GM18519 (cell line): ENCODE measurements around the gene RCAN2.

ENCODE experiments used
- ATAC-seq: cut with Tn5 transposase; IDR thresholded peaks from one replicate; pipeline ENCODE4 v1.9.1; 2021; ENCODE audit warnings: mild to moderate bottlenecking, moderate library complexity; ENCODE audit not compliant: unreplicated experiment, low FRiP score

Gene RCAN2

DNA sequence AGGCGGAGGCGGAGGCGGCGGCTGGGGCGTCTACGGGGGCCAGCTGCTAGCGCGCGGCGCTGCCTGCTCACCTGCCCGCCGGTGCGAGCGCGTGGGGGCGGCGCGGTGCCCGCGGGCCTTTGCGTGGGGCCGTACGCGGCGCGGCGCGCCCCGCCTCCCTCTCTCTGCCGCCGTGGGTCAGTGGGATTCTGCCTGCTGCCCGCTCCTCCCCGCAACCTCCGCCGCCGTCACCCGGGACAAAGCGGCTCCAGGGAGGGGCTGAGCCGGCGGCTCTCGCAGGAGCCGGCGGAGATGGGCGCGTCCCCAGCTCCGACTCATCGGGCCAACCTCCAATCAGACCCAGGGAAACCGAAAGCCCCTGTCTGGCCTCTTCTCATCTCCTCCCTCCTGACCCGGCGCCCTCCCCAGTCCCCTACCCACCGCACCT is at the start of gene RCAN2:
TSS of gene RCAN2 (minus strand) at position 249 of the 427 bp plus-strand sequence.
- ATAC-seq: peak; percentile 53

DNA sequence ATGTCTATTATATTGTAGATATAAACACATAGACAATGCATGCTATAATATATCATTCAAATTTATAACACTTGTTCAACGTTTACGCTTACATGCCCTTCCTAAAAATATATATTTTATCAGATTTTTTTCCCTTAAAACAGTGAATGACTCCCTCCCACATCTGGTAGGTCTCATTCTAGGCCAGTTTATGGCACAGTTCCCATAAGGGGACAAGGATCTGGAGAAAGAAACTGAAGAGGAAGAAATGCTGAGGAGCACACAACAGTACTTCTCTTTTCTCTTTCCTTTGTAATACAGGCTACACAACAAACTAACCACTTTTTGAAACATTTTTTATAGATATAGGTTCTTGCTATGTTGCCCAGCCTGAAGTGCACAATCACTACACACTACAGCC is 48.6 kb upstream of the RCAN2 start:
- no peak for ATAC-seq

DNA sequence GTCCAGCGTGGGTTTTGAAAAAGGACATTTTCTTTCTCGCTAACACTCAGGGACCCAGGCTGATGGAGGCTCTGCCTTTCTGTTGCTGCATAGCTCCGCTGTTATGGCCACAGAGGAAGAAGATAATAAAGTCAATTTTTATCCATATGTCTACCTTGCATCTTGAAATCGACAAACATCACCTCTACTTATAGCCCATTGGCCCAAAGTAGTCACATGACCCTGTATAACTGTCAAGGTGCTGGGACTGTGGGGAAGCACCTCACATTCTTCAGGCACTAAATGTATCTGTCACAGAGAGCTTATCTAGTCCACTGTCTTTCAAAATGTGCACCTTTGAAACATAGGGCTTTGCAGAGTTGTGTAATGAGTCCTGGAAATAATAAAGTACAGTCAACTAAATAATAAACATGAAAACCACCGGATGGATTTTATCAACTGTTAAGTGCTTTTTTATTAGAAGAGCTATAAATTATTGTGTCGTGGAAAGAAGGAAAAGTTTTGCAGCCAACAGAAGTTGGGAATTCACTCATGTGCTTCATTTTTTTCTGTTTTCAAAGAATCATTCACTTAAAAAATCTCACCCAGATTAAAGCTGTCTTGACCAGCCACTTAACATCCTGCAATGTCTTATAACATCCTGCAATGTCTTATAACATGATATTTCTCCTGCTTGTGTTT is 47.7 kb upstream of the RCAN2 start:
- no peak for ATAC-seq

DNA sequence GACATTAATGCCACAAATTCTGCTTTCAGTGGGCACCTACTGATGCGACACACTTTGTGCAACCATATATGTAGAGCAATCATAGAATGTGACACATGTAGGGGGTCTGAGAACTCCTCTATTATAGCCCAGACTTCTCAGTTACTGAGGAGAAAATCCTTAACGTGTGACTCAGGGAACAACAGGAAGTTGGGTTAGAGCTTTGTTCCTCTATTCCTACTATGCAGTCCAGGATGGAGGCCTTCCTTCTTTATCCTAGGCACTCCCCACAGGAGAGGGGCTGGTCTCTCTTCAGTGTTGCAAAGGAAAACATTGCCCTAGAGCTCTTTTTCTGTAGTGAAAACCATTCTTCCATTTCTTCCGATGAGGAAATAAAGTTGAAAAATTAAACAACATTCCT is 39.6 kb upstream of the RCAN2 start:
- no peak for ATAC-seq

DNA sequence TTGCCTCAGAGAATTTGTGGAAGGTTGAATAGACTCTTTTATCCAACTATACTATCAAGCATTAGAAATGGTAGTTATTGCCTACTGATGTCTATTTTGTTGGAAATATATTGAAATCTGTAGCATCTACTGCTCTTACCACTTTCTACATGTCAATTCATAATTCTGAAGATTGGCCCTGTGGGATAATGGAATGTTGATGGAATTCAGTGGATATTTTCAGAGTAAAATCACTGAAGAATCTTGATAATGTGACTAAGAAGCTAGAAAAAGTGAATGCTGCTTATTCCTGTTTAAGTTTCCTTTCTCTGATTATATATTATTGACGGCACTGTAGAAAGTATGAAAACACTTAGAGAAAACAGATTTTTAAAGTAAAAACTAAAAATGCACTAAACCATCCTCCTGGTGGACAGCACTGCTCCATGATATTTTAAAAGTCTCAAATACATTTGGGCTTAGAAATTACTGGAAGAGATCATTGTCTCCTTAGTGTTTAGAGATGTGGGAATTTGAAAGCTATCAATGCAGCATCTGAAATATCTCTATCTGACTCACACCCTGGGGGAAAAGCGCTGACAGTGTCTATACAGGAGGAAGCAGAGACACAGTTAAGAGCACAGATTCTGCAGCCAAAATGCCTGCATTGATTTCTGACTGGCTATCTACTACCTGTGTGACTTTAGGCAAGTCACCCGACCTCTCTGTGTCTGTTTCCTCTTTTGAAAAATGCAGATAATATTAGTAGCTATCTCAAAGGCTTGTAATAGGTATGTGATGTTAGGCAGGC is 37.9 kb upstream of the RCAN2 start:
- ATAC-seq: no peak

DNA sequence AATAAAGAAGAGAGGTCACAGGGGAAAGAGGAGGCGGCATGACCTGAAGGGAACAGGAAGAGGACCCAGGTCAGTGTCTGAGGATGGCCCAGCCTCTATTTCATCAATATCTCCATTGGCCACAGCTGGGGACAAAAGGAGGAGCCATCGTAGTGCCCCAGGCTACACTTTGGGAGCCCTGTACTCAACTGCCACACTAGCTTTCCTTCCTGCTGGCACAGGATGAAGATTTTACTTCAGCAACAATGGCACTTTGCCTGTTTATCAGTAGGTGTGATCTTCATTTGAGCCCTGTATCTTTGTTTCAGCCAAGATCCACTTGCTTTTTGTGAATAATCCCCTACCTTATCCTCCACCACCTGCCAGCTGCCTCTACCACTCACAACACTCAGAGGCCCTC is 35.4 kb upstream of the RCAN2 start:
- no peak for ATAC-seq

DNA sequence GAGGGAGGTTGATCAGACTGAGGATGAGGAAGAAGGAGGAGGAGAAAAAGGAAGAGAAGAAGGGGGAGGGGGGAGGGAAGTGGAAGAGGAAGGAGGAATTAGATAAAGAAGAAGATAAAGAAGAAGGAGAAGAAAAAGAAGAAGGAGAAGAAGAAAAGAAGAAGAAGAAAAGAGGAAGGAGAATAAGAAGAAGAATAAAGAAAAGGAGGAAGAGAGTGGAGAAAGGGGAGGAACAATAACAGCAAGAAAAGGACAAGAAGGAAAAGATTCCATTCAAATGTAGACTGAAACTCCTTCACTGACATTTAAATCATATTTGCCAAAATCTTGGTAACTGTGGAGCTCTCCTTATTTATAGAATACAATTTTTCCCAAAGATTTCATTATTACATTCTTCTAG is 34.3 kb upstream of the RCAN2 start:
- ATAC-seq: no peak

DNA sequence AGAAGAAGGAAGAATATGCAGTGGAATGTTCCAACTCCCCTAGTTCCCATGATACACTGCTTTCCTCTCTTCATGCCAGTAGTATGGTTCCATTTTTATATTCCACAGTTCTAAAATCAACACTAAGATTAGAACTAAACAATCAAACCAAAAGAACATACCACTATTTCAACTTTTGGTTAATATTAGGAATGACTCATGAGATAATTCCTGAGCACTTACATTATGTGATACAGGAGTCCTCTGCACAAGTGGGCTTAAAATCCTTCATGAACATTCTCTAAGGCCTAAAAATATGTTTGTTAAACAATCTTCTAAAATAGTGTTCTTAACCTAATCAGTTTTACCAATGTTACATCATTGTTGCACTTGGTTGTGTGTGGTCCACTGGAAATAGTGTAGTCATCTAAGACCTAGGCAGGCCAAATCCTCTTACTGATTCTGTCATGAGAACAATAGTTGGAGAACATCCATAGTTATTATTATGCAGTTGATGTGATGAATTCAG is 30.3 kb upstream of the RCAN2 start:
- ATAC-seq: no peak

DNA sequence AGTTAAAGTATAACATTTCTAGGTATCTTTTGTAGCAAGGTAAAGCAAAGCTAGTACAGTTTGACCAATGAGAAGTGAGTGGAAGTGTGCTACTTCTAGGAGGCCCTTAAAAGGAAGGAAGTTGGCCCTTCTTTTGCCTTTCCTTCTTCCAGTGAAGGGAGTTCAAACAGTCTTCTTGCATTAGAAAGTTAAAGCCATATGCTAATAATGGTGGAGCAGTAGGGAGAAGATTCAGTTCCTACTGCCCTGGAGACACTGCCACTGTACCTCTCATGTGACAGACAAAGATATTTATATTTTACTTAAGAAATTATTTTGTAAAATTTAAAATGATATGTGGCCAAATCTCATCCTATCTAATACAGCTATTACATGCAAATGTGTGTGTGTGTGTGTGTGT is 26.0 kb upstream of the RCAN2 start:
- no peak for ATAC-seq

DNA sequence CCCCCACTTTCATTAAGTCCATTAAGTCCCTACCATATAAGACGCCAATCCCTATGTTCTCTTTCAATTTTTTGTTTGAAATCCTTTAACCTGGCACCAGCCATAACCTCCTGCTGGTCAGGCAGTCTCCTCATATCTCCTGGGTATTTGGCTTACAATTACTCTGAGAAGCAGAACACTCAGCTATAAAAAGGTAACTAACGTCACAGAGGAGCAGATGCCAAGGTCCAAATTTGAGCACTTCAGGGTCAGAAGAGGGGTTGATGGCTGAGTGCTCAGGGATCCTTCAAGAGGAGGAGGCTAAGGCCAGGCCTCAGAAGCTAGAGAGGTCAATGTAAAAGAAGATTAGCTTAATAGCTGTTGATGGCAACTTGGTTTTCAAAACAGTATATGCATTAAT is 22.3 kb upstream of the RCAN2 start:
- ATAC-seq: no peak

DNA sequence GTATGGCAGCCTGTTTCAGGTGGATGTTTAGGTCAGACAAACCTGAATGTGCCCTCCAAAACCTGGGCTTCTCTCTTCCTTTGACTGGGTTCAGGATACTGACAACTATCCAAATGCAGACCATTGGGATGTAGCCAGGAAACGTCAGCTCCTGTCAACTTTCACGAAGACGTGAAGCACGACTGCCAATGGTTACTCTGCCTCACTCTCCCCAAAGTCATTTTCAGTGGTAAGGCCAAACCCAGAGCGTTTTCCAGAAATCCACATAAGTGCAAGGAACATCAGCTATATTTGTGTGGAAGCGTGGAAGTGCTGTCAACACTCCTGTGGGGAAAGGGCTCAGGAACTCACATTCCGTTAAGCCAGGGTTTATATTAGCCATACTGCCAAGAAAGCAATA is 20.1 kb upstream of the RCAN2 start:
- no peak for ATAC-seq

DNA sequence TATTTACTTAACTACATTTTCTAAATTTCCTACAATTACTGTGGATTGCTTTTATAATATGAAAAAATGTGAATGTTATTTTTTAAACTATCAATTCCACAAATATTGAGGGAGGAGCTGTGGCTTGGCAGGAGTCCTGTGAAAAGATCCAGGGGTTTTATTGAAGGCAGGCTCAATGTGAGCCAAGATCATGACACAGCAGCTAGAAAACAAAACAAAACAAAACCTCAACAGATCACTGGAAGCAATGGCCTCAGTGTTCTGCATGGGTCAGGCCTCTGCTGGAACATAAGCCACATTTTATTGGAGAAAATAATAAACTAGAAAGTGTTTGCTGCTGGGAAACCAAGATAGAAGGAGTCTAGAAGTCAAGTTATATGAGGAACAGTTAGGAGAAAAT is 19.4 kb upstream of the RCAN2 start:
- no peak for ATAC-seq

DNA sequence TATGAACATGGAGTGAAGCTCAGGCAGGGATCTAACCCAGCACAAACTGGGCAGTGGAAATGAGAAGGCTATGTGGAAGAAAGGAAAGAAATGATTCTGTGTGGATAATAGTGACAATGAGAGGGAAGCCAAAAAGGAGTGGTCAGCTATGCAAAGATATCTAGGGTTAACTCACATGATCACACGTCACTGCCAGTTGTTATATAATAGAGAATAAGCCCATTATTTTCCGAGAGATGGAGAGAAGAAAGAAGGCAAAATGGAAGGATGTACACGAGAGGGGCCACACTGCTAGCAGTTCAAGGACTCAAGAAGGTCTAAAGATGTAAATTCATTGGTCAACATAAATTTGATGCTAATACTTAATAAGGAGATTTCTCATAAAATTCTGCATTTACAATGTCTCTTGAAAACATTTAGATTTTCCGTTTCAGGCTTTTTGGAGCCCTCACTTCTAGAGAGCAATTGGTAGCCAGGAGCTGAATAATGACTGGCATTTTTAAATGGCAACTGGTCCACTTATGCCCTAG is 18.8 kb upstream of the RCAN2 start:
- no peak for ATAC-seq

DNA sequence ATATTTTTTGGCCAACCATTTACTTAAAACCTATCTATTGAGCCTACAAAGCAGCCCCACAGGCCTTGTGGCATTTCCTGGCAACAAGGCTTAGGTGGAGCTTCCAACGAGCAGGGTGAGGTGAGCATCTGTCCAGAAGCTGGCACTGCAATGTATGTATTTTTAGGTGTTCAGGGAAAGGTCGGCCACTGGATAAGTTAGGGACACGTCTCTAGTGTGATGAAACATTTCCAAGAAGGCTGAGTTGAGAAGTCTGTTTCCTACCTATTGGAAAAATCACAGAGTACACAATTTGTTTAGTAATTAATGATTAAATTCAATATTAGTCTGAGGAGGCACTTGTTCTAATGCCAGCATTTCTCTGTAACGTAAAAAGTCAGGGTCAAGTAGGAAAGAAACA is 17.8 kb upstream of the RCAN2 start:
- no peak for ATAC-seq

DNA sequence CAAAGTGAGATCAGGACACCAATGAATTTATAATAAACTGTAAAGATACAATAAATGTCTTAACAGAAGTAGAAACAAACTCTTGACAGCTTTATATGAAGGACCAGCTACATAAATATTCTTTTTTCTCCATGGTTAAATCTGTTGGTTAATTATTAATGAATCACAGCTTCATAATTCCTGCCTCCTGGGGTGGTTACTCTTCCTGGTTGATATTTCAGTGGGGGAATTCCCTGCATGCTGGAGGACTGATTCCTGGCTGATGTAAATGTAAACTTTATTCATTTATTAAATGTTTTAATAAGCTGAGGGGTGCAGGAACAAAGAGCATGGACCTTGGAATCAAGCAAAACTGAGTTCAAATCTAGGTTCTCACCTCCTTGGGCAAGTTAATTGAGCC is 16.2 kb upstream of the RCAN2 start:
- ATAC-seq: no peak

DNA sequence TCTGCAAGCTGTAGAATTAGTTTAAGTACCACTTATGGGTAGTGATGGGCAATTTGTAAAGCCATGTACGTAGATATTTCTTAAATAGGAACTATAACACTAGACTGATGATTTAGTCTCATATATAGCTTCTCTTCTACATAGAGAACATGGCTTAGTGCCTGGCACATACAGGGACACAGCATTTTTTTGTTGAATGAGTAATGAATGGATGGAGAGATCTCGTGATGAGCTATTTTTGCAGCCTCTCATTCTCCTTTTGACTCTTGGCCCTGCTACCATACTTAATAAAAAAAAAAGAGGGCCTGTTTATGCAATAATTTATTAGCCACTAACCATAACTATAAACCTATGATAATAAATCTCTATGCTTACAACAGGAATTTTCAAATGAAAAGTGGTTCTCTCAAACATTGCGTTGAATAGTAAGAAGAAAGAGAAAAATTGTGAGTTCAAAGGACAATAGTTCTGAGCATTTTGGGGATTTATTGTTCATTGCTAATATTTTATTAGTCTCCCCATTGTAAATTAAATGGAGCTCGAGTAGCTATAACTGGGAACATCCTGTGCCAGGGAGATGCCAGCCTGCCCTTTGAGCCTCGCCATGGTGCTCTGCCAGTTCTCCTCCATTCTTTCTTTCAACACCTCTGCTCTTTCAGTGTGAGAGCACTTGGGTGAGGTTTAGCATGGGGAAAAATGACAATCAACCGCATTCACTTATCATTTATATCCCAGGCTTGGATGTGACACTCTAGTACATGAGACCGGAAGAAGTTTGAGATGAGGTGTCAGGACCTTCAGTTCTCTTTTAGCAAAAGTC is 14.7 kb upstream of the RCAN2 start:
- no peak for ATAC-seq

DNA sequence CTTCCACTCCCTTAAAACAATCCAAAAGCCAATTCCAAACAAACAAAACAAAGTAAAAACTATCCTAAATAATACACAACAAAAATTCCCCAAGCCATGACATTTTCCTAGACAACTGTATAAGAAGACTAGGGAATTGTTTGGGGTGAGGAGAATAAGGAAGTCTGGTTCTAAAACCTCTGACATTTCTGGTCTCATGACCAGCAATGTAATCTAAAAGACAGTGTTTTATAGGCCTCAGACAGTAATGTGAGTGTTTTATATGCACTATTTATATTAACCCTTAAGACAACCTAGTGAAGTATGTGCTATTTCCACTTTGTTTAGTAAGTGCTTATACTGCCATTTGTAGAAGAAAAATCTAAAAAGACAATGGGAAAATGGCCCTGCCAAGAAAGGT is 13.0 kb upstream of the RCAN2 start:
- no peak for ATAC-seq

DNA sequence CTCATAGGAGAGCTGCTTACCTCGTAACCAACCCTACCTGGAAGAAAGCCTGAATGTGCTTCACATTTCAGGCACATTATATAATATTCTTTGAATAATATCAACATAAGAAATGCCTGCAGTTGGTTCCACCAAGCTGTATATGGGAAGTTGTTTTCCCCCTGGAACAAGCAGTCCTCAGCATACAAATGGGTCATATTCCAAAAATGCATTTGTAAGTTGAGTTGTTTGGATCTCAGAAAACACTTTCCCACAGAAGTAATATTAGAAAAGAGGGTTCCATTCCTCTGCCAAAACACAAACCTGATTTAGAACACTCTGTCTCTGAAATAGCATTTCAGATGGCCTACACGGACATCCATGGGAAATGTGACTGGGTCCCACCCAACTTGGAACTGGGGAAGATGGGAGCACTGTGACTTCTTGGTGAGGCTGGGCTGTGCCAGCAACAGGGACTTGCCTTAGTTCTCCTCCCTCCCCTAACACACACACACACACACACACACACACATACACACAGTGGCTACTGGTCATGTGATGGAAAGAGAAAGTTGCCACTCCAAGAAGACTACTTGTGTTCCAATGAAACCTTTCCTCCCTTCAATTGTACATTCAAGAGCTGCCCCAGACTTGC is 11.4 kb upstream of the RCAN2 start:
- no peak for ATAC-seq

DNA sequence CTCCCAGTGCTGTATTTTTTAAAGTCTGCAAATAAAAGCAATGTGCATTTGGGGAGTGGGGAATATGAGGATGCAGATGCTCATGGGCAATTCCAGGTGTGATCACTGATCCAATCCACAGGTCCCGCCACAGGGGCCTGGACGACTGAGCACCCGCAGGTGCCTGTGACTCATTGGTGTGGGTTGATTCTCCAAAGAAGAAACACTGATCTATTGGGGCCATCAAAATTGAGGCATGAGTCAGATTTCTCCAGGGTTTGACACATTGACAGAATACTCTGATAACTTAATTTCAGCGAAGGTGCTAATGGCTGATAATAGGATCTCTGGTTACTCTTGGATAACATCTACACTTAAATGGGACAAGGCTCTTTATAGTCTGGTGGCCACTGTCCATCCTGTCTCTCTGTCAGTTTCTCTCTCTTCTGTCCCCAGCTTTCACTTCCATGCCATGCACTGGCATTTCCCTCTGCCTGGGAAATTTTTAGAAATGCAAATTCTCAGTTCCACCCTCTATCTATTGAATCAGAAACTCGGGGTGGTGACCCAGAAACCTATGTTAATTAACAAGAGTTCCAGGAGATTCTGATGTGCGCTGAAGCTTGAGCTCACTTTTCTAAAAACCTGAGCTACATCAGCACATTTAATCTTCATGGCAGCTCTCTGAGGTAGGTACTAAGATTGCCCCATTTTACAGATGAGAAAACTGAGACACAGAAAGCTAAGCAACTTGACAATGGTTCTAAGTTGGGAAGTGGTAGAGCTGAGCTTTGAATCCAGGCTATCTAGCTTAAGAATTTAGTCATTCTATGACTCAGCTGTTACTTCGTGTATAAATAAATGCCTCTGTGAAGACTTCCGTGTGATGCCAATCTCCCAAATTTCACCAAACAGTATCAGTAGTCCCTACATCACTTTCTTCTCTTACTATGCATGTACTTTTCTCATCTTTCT is 10.2 kb upstream of the RCAN2 start:
- no peak for ATAC-seq
